ENCODE measurements around the gene DPEP2NB.

GRCh38 chr16:68009157-68009735 is 6.5 kb downstream of the DPEP2NB start:
- no peak for TF ChIP-seq ZNF530 (tag by site-specific recombination; IDR thresholded peaks at IDR 0.05; ENCODE audit: low read depth)
- no peak for TF ChIP-seq REST (tag by site-specific recombination; IDR thresholded peaks at IDR 0.05)
- TF ChIP-seq CTCF (tag by site-specific recombination; IDR thresholded peaks at IDR 0.05) = no peak
- TF ChIP-seq ZBTB11 (tag by site-specific recombination; conservative IDR thresholded peaks at IDR 0.05; ENCODE audit: low read depth) = no peak
- TF ChIP-seq ZNF274 (IDR thresholded peaks at IDR 0.05; ENCODE audit: low read length) = no peak
- TF ChIP-seq ZNF274 (tag by site-specific recombination; IDR thresholded peaks at IDR 0.05; ENCODE audit: borderline replicate concordance) = no peak
- no peak for TF ChIP-seq KLF16 (tag by site-specific recombination; IDR thresholded peaks at IDR 0.05)
- no peak for TF ChIP-seq ZNF239 (tag by site-specific recombination; IDR thresholded peaks at IDR 0.05)
- no peak for TF ChIP-seq ZNF19 (tag by site-specific recombination; IDR thresholded peaks at IDR 0.05; ENCODE audit: low read depth)
- TF ChIP-seq ZNF639 (tag by site-specific recombination; IDR thresholded peaks at IDR 0.05) = no peak

Data from HEK293 (cell line).